ENCODE measurements around the gene HIGD1A.

- no peak for TF ChIP-seq BRCA1 (IDR thresholded peaks at IDR 0.05)
- TF ChIP-seq BRCA1 (CRISPR knock-in tag; IDR thresholded peaks at IDR 0.05), result no peak
- TF ChIP-seq CTCF (IDR thresholded peaks at IDR 0.05 in 2 of 3, conservative IDR thresholded peaks at IDR 0.05 in 1 of 3; ENCODE audit: insufficient read depth in 2 of 3, low read depth in 1 of 3, low read length in 3 of 3), result no peak
- TF ChIP-seq CREB1 (IDR thresholded peaks at IDR 0.05), result no peak
- TF ChIP-seq CREB1 (CRISPR knock-in tag; IDR thresholded peaks at IDR 0.05), result no peak
Observed at GRCh38 chr3:42734263-42734860, 69.9 kb downstream of the HIGD1A start.
